CD4-positive, alpha-beta T cell (primary cell): Measurements from ENCODE around the gene KCNQ1. TPM values are rescaled to one million over a fixed set of nuclear protein-coding genes. Genes with fewer than 3 reads are reported as not detected.

Experiments used
- ATAC-seq: fragments of 200-7000 bp; cut with Tn5 transposase; one replicate; pipeline ENCODE4 v1.10.0; 2022; ENCODE audit warnings: mild to moderate bottlenecking; ENCODE audit not compliant: poor library complexity
- CTCF ChIA-PET: fragments of 350-600 bp; sonication (Branson Sonifier 250); formaldehyde crosslinking; loops from one replicate; lab custom pipeline; 2021; ENCODE audit warnings: antibody characterized with exemption, inconsistent platforms; lab: Charles Lee
- POLR2A ChIA-PET: fragments of 350-600 bp; sonication (Branson Sonifier 250); formaldehyde crosslinking; loops from one replicate; lab custom pipeline; 2021; ENCODE audit warnings: antibody characterized with exemption, inconsistent platforms; lab: Charles Lee
- DNase-seq, 14 experiments: peaks; one replicate each; pipeline ENCODE4 v3.0.0-alpha.2; 2013 to 2020; ENCODE audit warnings: mixed read lengths in 2 of 14
- H3K27ac ChIP-seq, 2 donors: one replicate each; pipeline versions ENCODE4 v1.5.1 to v1.7.0; 2013; ENCODE audit warnings: low read length in 2 of 2, low read depth in 1 of 2, mild to moderate bottlenecking in 1 of 2
- H3K27me3 ChIP-seq, 2 experiments: 1 replicate in 1 of 2; 2 replicates in 1 of 2; pipeline versions ENCODE4 v1.6.1 to v1.7.0; 2013; ENCODE audit warnings: low read length in 2 of 2, control low read depth in 1 of 2, mild to moderate bottlenecking in 1 of 2, moderate library complexity in 1 of 2; ENCODE audit not compliant: insufficient read depth in 2 of 2, control insufficient read depth in 1 of 2
- H3K36me3 ChIP-seq: one replicate; pipeline ENCODE4 v1.6.1; 2013; ENCODE audit warnings: low read length, control low read depth; ENCODE audit not compliant: insufficient read depth
- H3K4me1 ChIP-seq: one replicate; pipeline ENCODE4 v1.6.1; 2013; ENCODE audit warnings: low read length, control low read depth; ENCODE audit not compliant: insufficient read depth
- H3K4me3 ChIP-seq: one replicate; pipeline ENCODE4 v1.5.1; 2013; ENCODE audit warnings: mild to moderate bottlenecking, low read length, moderate library complexity
- H3K9me3 ChIP-seq, 2 experiments: 1 replicate in 1 of 2; 2 replicates in 1 of 2; pipeline versions ENCODE4 v1.6.1 to v1.7.0; 2013; ENCODE audit warnings: low read length in 2 of 2, mild to moderate bottlenecking in 2 of 2, control low read depth in 1 of 2, moderate library complexity in 1 of 2; ENCODE audit not compliant: control insufficient read depth in 1 of 2, insufficient read depth in 1 of 2
- H3K27ac Mint-ChIP-seq: one replicate; pipeline ENCODE4 v1.8.0; 2020; ENCODE audit warnings: mixed read lengths
- H3K27me3 Mint-ChIP-seq: one replicate; pipeline ENCODE4 v1.8.0; 2021; ENCODE audit warnings: mixed read lengths
- H3K36me3 Mint-ChIP-seq: one replicate; pipeline ENCODE4 v1.8.0; 2021; ENCODE audit warnings: low read depth, mixed read lengths
- H3K4me1 Mint-ChIP-seq: one replicate; pipeline ENCODE4 v1.8.0; 2021; ENCODE audit warnings: low read depth, mixed read lengths
- H3K4me3 Mint-ChIP-seq: one replicate; pipeline ENCODE4 v1.8.0; 2020; ENCODE audit warnings: mild to moderate bottlenecking, mixed read lengths
- H3K9me3 Mint-ChIP-seq: one replicate; pipeline ENCODE4 v1.8.0; 2020; ENCODE audit warnings: mixed read lengths
- CTCF ChIP-seq: fragments of 200-600 bp; IDR thresholded peaks from one replicate; pipeline ENCODE4 v1.8.0; 2022; ENCODE audit warnings: antibody characterized with exemption, mild to moderate bottlenecking
- intact Hi-C, 2 experiments: fragments of 100-400 bp; cut with DNase I in 1 of 2; cut with micrococcal nuclease in 1 of 2; formaldehyde crosslinking; loops; one replicate each; pipeline versions ENCODE4 v1.15.1 to v1.9.0; 2023 to 2025; cut with DNase I, micrococcal nuclease
- total RNA-seq, 174 experiments: library from RNA in 2 of 174; stranded (reverse) in 2 of 174; gene quantifications; one replicate each; pipeline ENCODE4 v1.2.3 and lab custom pipeline; 2021 to 2026

The KCNQ1 gene
- total RNA-seq, 2 experiments from 2014 or later = 31.3 to 33.1 TPM

DNA sequence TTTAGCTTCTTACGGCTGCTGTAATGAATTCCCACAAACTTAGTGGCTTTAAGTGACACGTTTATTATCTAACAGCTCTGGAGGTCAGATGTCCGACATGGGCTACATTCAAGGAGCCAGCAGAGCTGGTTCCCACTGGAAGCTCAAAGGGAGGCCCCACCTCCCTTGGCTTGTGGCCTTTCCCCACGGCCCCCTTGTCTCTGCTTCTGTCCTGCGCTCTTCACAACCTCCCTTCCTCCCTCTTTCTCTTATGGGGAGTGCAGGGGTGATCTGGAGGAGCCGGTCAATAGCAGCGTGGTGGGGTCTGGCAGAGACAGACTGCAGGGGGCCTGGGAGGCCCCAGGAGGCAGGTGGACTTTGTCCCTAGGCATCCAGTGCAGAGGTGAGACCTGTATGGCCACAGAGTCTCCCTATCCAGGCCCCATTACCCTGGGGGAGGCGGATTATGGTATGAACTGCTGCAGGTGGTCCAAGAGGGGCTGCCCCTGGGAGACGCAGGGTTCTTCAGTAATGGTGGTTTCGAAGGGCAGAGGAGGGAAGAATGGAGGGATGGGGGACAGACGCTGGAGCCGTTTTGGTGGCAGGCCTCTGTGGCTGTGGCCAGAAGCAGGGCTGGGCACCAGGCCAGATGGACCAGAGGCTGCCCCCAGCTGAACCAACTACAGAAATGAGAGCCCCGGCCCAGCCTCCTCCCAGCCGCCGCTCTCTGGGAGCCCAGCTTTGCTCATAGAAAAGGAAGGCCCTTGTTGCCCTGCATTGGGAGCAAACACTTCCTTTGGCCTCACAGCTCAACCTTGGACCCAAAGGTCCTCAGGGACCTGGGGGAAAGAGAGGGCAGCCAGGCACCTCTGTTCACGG, 285.7 kb downstream of the KCNQ1 start:
- DNase-seq = no peak
- ChIA-PET POLR2A (no interaction called here), CTCF (no interaction called here)
- H3K4me1 Mint-ChIP-seq = no peaks in the 10 kb centered on the region
- no peaks in the 10 kb centered on the region for H3K36me3 ChIP-seq
- H3K4me3 Mint-ChIP-seq = no peak overlapping the region
- peaks cover 6% of the 10 kb centered on the region for H3K36me3 Mint-ChIP-seq
- H3K27me3 Mint-ChIP-seq = no peaks in the 10 kb centered on the region
- H3K9me3 ChIP-seq = no peaks in the 10 kb centered on the region
- H3K4me3 ChIP-seq = no peak overlapping the region
- H3K27me3 ChIP-seq = no peaks in the 10 kb centered on the region
- no peak for TF ChIP-seq CTCF
- H3K9me3 Mint-ChIP-seq = no peaks in the 10 kb centered on the region
- no peaks in the 10 kb centered on the region for H3K4me1 ChIP-seq
- no peak for ATAC-seq
- intact Hi-C loops = no loop called here
- no peak overlapping the region for H3K27ac ChIP-seq
- H3K27ac Mint-ChIP-seq = no peak overlapping the region

DNA sequence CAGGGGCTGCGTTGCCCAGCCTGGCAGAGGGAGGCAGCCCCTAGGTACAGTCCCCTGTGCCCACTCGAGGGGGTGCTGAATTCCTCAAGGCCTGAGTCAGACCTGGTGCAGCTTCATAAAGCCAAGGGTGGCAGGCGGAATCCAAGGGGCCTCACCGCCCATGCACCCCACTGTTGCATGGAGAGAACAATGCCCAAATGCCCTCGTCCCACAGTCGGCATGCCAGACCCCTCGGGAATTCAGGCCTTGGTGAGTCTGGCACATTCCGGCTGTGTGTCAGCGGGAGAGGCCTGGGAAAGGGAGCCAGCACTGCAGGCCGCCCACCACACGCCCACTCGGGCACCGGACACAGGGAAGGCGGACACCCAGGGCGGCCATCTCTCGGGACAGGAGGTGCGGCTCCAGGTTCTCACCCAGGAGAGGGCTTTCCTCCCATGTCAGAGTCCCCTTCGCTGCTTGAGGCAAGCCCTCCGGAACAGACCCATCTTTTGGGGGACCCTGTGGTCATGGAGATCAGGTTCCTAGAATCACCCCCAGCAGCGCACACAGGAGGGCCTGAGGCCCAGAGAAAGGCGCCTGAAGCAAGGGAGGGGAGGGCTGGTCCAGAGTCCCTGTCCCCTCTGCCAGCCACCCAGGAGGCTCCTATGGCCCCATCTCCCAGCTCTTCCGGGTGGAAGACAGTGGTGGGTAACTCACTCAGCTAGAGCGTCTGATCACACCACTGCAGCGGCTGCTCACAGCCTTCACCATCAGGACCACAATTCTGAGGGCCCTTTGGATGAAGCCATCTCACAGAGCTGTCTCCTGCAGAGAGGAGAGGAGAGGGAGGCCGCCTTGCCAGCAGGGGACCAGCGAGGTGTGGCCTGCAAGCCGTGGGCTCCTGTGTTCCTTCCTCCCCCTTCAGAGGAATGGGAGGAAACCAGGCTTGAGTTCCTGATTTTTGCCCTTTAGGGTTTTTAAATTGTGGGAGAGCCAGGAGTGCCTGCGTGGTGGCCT, 286.6 kb downstream of the KCNQ1 start:
- ATAC-seq = no peak
- no peak overlapping the region for H3K27ac Mint-ChIP-seq
- no peaks in the 10 kb centered on the region for H3K27me3 Mint-ChIP-seq
- ChIA-PET CTCF (no interaction called here), POLR2A (no interaction called here)
- no peaks in the 10 kb centered on the region for H3K27me3 ChIP-seq
- no peaks in the 10 kb centered on the region for H3K4me1 Mint-ChIP-seq
- peaks cover 6% of the 10 kb centered on the region for H3K36me3 Mint-ChIP-seq
- H3K4me1 ChIP-seq = no peaks in the 10 kb centered on the region
- no peaks in the 10 kb centered on the region for H3K9me3 Mint-ChIP-seq
- no peak for TF ChIP-seq CTCF
- H3K36me3 ChIP-seq = no peaks in the 10 kb centered on the region
- intact Hi-C loops = no loop called here
- no peaks in the 10 kb centered on the region for H3K9me3 ChIP-seq
- no peak overlapping the region for H3K4me3 Mint-ChIP-seq
- no peak for DNase-seq
- no peak overlapping the region for H3K27ac ChIP-seq
- no peak overlapping the region for H3K4me3 ChIP-seq

- Histone ChIP-seq H3K36me3 (no peaks in the 10 kb centered on the region), H3K27ac (no peak overlapping the region), H3K4me1 (no peaks in the 10 kb centered on the region), H3K27me3 (no peaks in the 10 kb centered on the region), H3K9me3 (no peaks in the 10 kb centered on the region), H3K4me3 (no peak overlapping the region)
- POLR2A ChIA-PET = no interaction called here
- no peaks in the 10 kb centered on the region for H3K4me1 Mint-ChIP-seq
- no peak for DNase-seq
- CTCF ChIA-PET = no interaction called here
- H3K9me3 Mint-ChIP-seq = no peaks in the 10 kb centered on the region
- intact Hi-C loops = no loop called here
- TF ChIP-seq CTCF = no peak
- H3K36me3 Mint-ChIP-seq = peaks cover 6% of the 10 kb centered on the region
- ATAC-seq = no peak
- H3K4me3 Mint-ChIP-seq = no peak overlapping the region
- H3K27me3 Mint-ChIP-seq = no peaks in the 10 kb centered on the region
- no peak overlapping the region for H3K27ac Mint-ChIP-seq
Measured at GRCh38 chr11:2732261-2732939, 287.6 kb downstream of the KCNQ1 start.
